Gastrocnemius medialis (tissue), 4 donors: Measurements from ENCODE around the gene TTYH3.

ENCODE experiments used
- POLR2A ChIP-seq, 2 donors: fragments of 450-650 bp; IDR thresholded peaks; one replicate each; pipeline ENCODE4 v1.6.1; 2017; ENCODE audit warnings: antibody characterized with exemption in 2 of 2, mild to moderate bottlenecking in 2 of 2, moderate library complexity in 2 of 2
- TF ChIP-seq, protein P1 (sequence below), 5 experiments: fragments of 450-650 bp in 3 of 5; fragments of 200-600 bp in 2 of 5; sonication (generic) in 2 of 5; IDR thresholded peaks in 4 of 5; conservative IDR thresholded peaks in 1 of 5; 1 replicate in 4 of 5; 2 replicates in 1 of 5; pipeline ENCODE4 v1.5.1; 2016 to 2019; ENCODE audit warnings: antibody characterized with exemption in 5 of 5, mild to moderate bottlenecking in 3 of 5, moderate library complexity in 3 of 5

DNA sequence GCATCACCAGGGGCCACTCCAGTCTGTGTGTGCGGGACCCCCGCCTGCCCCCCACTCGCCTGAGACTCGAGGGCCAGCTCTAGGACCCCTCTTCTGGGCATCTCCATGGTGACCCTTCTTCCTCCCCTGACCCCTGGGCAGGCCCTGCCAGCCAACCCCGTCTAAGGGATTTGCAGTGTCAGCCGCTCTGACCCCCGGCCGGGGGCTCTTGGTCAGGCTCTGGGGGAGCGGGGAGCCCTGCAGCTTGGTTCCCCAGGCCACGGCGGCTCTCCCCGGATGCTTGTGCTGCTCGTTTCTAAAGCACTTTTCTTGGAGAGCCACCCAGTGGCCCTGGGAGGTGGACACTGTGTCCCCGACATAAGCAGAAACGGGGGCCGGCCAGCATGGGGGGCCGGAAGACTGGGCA, 5.3 kb downstream of the TTYH3 start:
- TF ChIP-seq, protein P1, sequence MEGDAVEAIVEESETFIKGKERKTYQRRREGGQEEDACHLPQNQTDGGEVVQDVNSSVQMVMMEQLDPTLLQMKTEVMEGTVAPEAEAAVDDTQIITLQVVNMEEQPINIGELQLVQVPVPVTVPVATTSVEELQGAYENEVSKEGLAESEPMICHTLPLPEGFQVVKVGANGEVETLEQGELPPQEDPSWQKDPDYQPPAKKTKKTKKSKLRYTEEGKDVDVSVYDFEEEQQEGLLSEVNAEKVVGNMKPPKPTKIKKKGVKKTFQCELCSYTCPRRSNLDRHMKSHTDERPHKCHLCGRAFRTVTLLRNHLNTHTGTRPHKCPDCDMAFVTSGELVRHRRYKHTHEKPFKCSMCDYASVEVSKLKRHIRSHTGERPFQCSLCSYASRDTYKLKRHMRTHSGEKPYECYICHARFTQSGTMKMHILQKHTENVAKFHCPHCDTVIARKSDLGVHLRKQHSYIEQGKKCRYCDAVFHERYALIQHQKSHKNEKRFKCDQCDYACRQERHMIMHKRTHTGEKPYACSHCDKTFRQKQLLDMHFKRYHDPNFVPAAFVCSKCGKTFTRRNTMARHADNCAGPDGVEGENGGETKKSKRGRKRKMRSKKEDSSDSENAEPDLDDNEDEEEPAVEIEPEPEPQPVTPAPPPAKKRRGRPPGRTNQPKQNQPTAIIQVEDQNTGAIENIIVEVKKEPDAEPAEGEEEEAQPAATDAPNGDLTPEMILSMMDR (IDR thresholded peaks at IDR 0.05 in 4 of 5, conservative IDR thresholded peaks at IDR 0.05 in 1 of 5) = no peak
- TF ChIP-seq POLR2A (IDR thresholded peaks at IDR 0.05) = no peak
